Measurements from ENCODE around the gene EARS2. TPM values are rescaled to one million over a fixed set of nuclear protein-coding genes. Genes with fewer than 3 reads are reported as not detected.

Gene EARS2
- total and polyA plus RNA-seq, 2 of the 4 experiments (the other 2 are of a cell fraction), result 28.1 to 37.8 TPM

GRCh38 chr16:23538919-23539278 lies 18.3 kb downstream of the EARS2 start:
- BruUV-seq (replicated peaks), result no TSS peak
- no CpG with 5 or more reads among the region's 1 CpG for WGBS, 2 experiments (ENCODE audit: extremely low coverage in 2 of 2, insufficient read length in 1 of 2)
- intact Hi-C loops (cut with micrococcal nuclease), result no loop called here
- H3K4ac ChIP-seq (ENCODE audit: low read depth, low read length), result no peak overlapping the region
- H3K79me1 ChIP-seq (ENCODE audit: low read depth in 1 of 2, low read length in 2 of 2), result peaks cover 9 to 34% of the 10 kb centered on the region in 2 experiments; a peak in 3 of 4 replicates
- H2BK20ac ChIP-seq (ENCODE audit: low read depth, low read length), result peak overlapping the region; percentile 62
- POLR2A ChIA-PET (ENCODE audit: unreplicated experiment), result no interaction called here
- no peak overlapping the region for H3K56ac ChIP-seq (ENCODE audit: extremely low read depth, insufficient read depth, low read length)
- 0 out of 2 replicates have a peak overlapping the region, but pooled peaks have one; percentile 35 for H2BK120ac ChIP-seq (ENCODE audit: low read depth, low read length)
- peak overlapping the region; percentile 12; the same call in 1 of the 2 replicates for H4K91ac ChIP-seq (ENCODE audit: insufficient read depth, low read depth, low read length)
- in situ Hi-C loops (cut with MboI; ENCODE audit: low sequenced_read_pairs), result no loop called here
- TF ChIP-seq MAZ (IDR thresholded peaks at IDR 0.05; ENCODE audit: borderline replicate concordance, low read depth, low read length), result no peak
- TF ChIP-seq RCOR1 (IDR thresholded peaks at IDR 0.05; ENCODE audit: insufficient replicate concordance, low read length), result no peak
- no peak for TF ChIP-seq CHD1 (IDR thresholded peaks at IDR 0.05; ENCODE audit: low read depth, low read length)
- TF ChIP-seq RFX5 (IDR thresholded peaks at IDR 0.05; ENCODE audit: low read depth, low read length), result no peak
- TF ChIP-seq CEBPB (IDR thresholded peaks at IDR 0.05; ENCODE audit: low read depth, low read length), result no peak
- TF ChIP-seq POLR2A (IDR thresholded peaks at IDR 0.05; ENCODE audit: low read depth, low read length), result no peak
- H3K27me3 ChIP-seq (ENCODE audit: control insufficient read depth, insufficient read depth, low read length), result no peaks in the 10 kb centered on the region
- H3K9me3 ChIP-seq (ENCODE audit: control insufficient read depth, insufficient read depth, low read length), result no peaks in the 10 kb centered on the region
- H2AK9ac ChIP-seq (replicated peaks; ENCODE audit: low read depth, low read length, poor library complexity), result no peak overlapping the region
- no peak overlapping the region; the same call in 1 of the 2 replicates for H3K27ac ChIP-seq (ENCODE audit: insufficient read depth, low read length)
- H3K4me3 ChIP-seq (ENCODE audit: insufficient read depth, low read depth, low read length), result no peak overlapping the region
- no peak overlapping the region for H2AK5ac ChIP-seq (ENCODE audit: low read depth, low read length)
- no peak overlapping the region for H3K4me2 ChIP-seq (ENCODE audit: low read depth, low read length)
- H3K9me1 ChIP-seq (ENCODE audit: insufficient read depth, low read length), result peaks cover 13% of the 10 kb centered on the region
- no peak for DNase-seq
- CTCF ChIA-PET, result interaction anchor here (0.6 kb wide), 1 partner anchor 13 kb away, joined by 4 read pairs; no protein-coding TSS in a partner anchor
- H4K8ac ChIP-seq (ENCODE audit: low read depth in 2 of 2, low read length in 2 of 2), result peak overlapping the region in 1 of 2 experiments; percentile 56; a peak in 1 of 4 replicates
- ATAC-seq (ENCODE audit: low read depth), result peak; percentile 36; the same call in 1 of the 2 replicates
- H4K20me1 ChIP-seq (ENCODE audit: insufficient read depth, low read length), result no peaks in the 10 kb centered on the region; the same call in 1 of the 2 replicates
- H2BK5ac ChIP-seq (ENCODE audit: low read depth, low read length, poor library complexity, severe bottlenecking), result peak overlapping the region; percentile 32
- no peak overlapping the region for H4K5ac ChIP-seq (ENCODE audit: low read depth, low read length)
- no peak overlapping the region for H2BK15ac ChIP-seq (ENCODE audit: low read depth, low read length)
- H3K36me3 ChIP-seq (ENCODE audit: control insufficient read depth, insufficient read depth, low read length), result peaks cover 30% of the 10 kb centered on the region
- no peak overlapping the region for H3K14ac ChIP-seq (replicated peaks; ENCODE audit: low read depth, low read length)
- peak overlapping the region; percentile 25; the same call in 1 of the 2 replicates for H3K18ac ChIP-seq (ENCODE audit: low read depth, low read length)
- H2AFZ ChIP-seq (replicated peaks; ENCODE audit: low read length, poor library complexity), result no peak overlapping the region
- H3K4me1 ChIP-seq (ENCODE audit: control insufficient read depth, insufficient read depth, low read length), result peaks cover 2% of the 10 kb centered on the region; the same call in 1 of the 2 replicates
- 0 out of 2 replicates have a peak overlapping the region, but pooled peaks have one; percentile 33 for H3K9ac ChIP-seq (ENCODE audit: low read depth, low read length)
- dilution Hi-C loops (cut with HindIII; ENCODE audit: low sequenced_read_pairs, unreplicated experiment), result no loop called here
- H3K23ac ChIP-seq (ENCODE audit: low read depth, low read length), result no peak overlapping the region; the same call in 1 of the 2 replicates
